Epithelial cell of esophagus (primary cell): ENCODE measurements around the gene KRTAP5-3.

Source experiments
- DNase-seq: peaks from one replicate; pipeline ENCODE4 v3.0.0; 2010; ENCODE audit warnings: low read depth
- H3K4me3 ChIP-seq: 2 replicates; pipeline ENCODE4 v1.5.1; 2011; ENCODE audit warnings: mild to moderate bottlenecking, low read length, control low read depth
- CTCF ChIP-seq: IDR thresholded peaks from 2 replicates; pipeline ENCODE4 v1.5.1; 2011; ENCODE audit warnings: low read depth, mild to moderate bottlenecking, low read length, control low read depth, inconsistent platforms; ENCODE audit not compliant: insufficient read depth; ENCODE audit errors: missing control alignments

The KRTAP5-3 gene

GRCh38 chr11:1652771-1653540 is 44.7 kb upstream of the KRTAP5-3 start:
- H3K4me3 ChIP-seq: no peak overlapping the region
- peak; percentile 50 for DNase-seq
- TF ChIP-seq CTCF: peak; percentile 86

- TF ChIP-seq CTCF: no peak
- no peak for DNase-seq
These were observed 44.1 kb upstream of the KRTAP5-3 start for GRCh38 chr11:1652442-1652770.

GRCh38 chr11:1652026-1652425 is 43.8 kb upstream of the KRTAP5-3 start:
- H3K4me3 ChIP-seq: no peak overlapping the region
- DNase-seq: no peak
- TF ChIP-seq CTCF: no peak

More at GRCh38 chr11:1652442-1652770, 44.1 kb upstream of the KRTAP5-3 start:
- H3K4me3 ChIP-seq: no peak overlapping the region

DNA sequence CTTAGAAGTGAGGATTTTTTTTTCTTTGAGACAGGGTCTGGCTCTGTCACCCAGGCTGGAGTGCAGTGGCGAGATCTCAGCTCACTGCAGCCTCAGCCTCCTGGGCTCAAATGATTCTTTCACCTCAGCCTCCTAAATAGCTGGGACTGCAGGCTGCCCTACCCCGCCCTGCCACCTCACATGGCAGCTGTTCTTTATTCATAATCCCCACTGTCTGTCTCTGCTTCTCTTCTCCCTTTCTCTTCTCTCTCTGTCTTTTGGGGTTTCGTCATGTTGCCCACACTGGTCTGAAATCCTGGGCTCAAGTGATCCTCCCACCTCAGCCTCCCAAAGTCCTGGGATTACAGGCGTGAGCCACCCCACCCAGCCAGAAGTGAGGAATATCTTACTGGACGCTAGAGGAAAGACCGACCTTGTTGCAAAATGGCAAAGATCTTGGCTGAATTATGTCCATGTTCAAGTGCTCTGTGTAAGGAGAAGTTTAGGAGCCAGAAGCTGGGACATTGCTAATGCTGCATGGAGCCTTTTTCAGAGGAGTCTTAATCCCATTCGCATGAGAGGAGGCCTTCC is 43.2 kb upstream of the KRTAP5-3 start:
- no peak overlapping the region for H3K4me3 ChIP-seq
- DNase-seq: no peak
- TF ChIP-seq CTCF: no peak

DNA sequence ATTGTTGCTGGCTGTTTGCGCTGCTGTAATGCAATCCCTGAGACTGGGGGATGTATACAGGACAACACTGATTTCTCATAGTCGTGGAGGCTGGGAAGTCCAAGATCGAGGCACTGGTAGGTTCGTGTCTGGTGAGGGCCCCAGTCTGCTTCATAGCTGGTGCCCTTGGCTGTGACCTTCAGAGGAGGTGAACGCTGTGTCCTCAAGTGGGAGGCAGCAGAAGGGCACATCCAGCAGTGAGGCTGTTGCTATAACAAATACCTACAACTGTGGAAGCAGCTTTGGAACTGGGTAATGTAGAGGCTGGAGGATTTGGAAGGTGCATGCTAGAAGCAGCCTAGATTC is 42.6 kb upstream of the KRTAP5-3 start:
- no peak for DNase-seq
- H3K4me3 ChIP-seq: no peak overlapping the region
- no peak for TF ChIP-seq CTCF

- peak; percentile 84 for DNase-seq
These were observed 42.0 kb upstream of the KRTAP5-3 start for GRCh38 chr11:1650034-1650917.

More at GRCh38 chr11:1650034-1650917, 42.0 kb upstream of the KRTAP5-3 start:
- H3K4me3 ChIP-seq: no peak overlapping the region
- peak; percentile 3 for TF ChIP-seq CTCF
